T-helper 2 cell treated with Interferon-gamma antibody and Interleukin-4, amounts not matched to agents 100 ng/mL and 5 ng/mL, for 36 hours (primary cell): ENCODE results near the gene CDH4. TPM values are rescaled to one million over a fixed set of nuclear protein-coding genes. Genes with fewer than 3 reads are reported as not detected.
"Not testable (repeated sequence)": the region's sequence is repeated elsewhere in the genome, so short reads cannot be mapped to it uniquely, and the experiment has no call there.

ENCODE experiments used
- intact Hi-C: fragments of 100-400 bp; cut with micrococcal nuclease; formaldehyde crosslinking; loops from one replicate; pipeline ENCODE4 v1.15.1; 2023
- total RNA-seq: library from RNA; stranded (reverse); gene quantifications from 2 replicates; pipeline ENCODE4 v1.2.3, GENCODE V29; 2022

CDH4 gene
- total RNA-seq, 1 donor from 2014 or later = not detected

DNA sequence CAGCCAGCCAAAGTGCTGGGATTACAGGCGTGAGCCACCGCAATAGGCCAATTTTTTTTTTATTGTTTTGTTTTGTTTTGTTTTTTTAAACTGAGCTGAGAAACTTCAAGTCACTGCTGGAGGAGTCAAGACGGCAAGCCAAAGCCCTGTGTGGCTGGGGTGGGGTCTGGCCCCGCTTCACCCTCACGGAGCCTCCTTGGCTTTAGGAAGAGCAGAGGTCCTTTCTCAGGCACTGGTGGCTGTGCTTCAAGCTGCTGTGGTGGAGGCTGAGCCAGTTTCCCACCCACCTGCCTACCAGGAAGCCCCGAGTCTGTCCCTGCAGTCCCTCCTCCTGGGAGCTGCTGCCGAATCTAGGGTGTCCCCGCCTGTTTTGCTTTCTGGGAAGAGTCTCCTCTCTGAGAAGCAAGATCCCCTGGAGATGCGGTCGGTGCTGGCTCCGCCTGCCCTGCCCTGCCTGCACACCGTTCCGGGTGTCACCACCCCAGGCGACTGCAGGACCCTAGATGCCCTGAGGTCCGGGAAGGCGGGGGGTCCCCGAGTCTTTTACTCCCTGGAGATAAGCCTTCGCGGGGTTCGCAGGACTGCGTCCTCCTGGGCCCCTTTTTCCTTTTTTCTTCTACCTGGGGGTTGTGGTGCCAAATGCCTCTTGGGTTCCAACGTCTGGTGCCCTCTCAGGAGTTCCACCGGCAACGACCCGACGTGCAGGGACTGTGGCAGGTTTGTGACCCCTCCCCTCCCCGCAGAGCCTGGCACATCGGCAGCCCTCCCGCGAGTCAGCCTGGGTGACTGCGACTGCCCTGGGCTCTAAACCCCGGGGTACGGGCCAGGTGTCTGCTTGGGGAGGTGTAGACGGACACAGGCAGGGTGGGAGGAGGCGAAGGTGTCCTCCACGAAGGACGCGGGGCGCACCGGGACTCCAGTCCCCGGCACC lies 712.9 kb downstream of the CDH4 start:
- intact Hi-C loops = no loop called here

DNA sequence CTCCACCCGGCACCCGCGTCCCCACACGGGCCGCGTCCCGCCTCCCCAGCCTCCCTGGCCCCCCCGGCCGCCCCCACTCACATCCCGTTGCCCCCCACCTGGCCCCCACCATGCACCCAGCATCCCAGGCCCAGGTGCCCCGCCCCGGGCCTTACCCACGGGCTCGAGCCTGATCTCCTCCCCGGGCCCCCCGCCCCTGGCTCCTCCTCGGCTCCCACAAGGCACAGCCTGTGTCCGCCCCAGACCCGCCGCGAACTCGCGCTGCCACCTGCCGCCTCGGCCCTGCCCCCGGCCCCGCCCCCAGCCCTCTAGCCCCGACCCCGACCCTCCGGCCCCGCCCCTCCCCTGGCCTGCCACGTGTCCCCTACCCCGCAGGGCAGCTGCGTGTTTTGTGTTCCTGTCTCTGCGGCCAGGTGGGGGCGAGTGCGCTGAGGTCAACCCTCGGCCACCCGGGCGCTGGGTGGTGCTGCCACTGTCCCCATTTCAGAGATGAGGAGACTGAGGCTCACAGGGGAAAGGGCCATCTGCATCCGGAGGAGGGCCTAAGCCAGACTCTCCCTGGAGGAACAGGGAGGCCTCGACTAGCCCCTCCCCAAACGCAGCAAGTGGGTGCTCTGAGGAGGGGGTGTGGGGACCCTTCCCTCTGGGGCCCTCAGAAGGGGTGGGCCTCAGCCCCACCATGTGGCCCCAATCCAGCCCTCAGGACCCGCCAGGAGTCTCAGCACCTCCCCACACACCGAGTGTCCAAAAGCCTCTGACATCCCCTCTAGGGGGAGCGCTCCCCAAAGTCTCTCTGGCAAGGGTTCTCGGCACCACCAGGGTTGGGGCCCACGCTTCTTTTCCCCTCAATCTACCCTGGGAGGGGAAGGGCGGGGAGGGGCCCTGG lies 713.8 kb downstream of the CDH4 start:
- intact Hi-C loops = no loop called here

DNA sequence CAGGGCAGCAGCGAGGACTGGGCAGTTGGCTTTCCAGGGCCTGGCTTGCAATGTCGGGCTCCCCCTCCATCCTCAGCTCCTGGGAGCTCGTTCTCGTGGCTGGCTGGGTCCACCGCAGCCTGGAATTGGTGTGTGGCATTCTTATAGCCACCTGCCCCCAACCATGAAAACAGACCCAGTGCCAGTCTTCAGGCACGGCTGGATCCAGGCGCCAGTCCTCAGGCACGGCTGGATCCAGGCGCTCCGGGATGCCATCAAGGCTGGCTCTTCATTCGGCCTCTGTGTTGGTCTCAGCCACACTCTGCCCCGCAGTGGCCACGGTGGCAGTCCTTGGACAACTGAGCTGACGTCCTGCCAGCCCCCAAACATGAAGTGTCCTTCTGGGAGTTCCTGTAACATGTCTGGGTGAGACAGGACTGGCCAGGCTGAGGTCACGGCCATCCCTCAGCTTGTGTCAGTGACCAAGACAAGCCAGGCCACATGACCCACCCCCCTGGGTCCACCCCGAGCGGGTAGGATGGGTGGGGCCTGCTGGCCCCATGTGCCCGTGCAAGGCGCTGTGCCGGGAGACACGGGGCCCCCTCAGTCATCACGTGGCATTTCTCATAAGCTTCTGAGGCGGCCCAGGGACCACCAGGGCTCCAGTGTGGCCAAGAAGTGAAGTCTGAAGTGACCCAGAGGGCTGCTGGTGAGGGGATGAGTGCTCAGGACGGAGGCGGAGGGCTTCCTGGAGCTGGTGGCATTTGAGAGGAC lies 714.6 kb downstream of the CDH4 start:
- intact Hi-C loops = no loop called here

DNA sequence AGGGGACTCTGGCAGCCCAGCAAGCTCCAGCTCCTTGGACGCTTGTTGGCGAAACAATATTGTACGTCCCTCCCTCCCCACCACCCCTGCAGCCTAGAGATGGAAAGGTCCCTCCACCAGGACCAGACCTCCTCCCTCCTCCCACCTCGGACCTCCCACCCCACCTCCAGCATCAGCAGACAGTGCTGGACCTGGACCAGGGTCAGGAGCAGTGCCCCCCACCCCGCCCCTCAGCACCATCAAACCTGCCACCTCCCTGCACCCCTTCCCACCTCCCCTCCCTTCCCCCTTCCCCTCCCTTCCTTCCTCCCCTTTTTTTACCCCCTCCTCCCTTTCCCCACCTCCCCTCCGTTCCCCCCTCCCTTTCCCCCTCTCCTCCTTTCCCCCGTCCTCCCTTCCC lies 715.2 kb downstream of the CDH4 start:
- intact Hi-C loops = no loop called here

DNA sequence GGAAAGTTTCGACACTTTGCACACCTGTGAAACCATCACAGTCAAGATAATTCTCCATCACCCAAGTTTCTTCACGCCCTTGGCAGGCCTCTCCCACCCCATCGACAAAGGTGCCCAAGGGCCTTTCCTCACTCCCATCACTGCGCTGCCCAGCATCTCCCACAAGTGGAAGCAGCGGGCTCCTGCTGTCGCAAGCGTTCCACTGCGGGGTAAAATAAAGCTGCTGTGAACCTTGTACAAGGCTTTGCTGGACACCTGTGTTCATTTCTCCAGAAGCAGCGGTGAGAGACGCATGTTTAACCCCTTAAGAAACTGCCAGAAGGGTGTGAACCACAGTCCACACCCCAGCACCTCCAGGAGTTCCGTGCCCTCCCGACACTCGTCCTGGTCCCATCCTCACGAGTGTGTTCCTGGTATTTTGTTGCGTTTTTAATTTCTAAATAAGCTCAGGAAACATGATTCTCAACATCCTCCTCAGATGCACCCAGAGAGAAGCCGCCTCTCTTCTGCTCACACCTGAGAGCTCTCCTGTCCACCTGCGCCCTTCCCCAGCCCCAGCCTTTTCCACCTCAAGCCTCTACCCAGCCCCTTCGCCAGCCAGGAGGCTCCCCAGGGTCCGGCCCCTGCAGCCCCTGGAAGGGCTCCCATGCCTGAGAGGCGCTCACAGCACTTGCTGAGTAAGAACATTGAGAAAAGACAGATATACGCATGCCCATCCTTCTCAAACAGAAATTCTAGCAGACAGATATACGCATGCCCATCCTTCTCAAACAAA lies 716.2 kb downstream of the CDH4 start:
- intact Hi-C loops = no loop called here

DNA sequence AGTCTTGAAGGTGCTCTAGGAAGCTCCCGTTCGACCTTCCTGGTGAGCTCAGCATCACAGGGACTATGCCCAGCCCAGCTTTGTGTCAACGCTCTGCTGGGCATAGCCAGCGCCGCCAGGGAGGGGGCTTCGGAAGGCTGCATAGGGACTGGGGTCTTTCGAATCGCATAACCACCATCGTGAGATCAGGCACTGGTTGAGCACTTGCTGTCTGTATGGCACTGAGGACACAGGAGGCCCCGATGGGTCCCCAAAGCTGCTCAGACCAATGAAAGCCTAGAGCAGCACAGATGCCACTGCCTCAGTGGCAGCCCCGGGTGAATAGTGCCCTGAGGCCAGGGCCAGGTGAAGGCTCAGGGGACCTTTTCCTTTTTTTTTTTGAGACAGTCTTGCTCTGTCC lies 716.9 kb downstream of the CDH4 start:
- intact Hi-C loops = no loop called here

DNA sequence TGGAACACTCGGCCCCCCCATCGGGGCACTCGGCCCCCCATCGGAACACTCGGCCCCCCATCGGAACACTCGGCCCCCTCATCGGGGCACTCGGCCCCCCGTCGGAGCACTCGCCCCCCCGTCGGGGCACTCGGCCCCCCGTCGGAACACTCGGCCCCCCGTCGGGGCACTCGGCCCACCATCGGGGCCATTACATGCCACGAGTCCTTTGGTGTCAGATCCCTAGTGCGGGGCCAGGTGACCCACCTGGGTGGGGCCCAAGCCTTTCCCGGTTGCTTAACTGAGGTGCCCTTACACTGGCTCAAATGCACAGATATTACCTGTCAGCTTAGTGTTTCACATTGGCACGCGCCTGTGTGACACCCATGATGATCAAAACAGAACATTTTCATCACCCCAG lies 717.7 kb downstream of the CDH4 start:
- intact Hi-C loops = no loop called here

DNA sequence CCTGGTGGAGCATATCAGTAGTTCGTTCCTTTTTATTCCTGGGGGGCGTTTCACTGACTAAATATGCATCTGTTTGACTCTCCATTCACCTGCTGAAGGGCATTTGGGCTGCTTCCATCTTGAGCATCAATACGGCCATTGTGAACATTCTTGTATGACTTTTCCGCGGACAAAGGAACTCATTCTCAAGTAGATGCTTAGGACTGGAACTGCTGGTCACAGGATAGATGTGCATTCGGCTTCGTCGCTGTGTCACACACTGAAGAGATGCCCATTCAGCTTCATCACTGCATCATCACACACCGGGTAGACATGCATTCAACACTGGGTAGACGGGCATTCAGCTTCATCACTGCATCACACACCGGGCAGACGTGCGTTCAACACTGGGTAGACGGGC lies 718.3 kb downstream of the CDH4 start:
- intact Hi-C loops = no loop called here

DNA sequence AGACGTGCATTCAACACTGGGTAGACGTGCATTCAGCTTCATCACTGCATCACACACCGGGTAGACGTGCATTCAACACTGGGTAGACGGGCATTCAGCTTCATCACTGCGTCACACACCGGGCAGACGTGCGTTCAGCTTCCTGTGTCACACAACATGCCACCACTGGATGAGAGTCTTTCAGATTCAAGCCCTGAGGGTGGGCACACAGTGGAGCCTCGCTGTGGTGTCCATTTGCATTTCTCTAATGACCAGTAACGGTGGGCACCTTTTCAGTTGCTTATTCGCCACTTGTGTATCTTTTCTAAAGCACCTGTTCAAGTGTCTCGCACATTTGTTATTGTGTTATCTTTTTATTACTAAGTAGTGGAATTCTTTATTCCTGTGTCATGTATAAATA lies 719.5 kb downstream of the CDH4 start:
- intact Hi-C loops = not testable (repeated sequence)

DNA sequence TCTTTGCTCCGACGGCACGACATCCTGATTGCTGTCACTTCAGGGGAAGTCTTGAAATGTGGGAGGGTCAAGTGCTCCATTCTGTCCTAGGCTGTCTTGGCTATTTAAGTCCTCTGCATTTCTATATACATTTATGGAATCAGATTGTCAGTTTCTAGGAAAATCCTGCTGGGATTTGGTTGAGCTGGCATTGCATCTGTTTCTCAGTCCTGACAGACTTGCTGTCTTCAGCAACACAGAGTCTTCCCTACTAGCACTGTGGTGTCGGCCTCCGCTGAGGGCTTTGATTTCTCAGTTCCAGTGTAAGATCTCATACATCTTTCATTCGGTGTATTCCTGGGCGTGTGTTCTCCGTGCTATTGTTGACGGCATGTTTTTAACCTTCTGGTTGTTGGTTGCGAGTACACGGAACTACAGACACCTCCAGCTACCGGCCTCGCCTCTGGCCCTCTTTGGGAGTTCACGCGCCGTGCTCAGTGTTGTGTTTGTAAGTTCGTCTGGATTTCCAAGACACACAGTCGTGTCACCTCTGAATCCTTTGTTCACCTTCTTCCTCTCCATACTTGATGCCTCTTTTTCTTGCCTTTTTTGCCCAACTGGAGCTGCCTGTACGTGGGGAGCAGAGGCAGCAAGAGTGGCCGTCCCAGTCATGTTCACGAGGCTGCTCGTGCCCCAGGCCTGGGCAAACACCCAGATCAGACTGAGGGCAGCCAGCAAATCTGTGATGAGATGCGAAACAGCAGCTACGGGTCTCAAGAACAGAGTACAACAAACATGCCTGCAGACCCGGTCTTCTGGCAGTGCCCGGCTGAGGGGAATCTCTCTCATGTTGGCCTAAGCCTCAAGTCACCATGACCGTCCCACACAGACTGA lies 720.8 kb downstream of the CDH4 start:
- intact Hi-C loops = no loop called here

DNA sequence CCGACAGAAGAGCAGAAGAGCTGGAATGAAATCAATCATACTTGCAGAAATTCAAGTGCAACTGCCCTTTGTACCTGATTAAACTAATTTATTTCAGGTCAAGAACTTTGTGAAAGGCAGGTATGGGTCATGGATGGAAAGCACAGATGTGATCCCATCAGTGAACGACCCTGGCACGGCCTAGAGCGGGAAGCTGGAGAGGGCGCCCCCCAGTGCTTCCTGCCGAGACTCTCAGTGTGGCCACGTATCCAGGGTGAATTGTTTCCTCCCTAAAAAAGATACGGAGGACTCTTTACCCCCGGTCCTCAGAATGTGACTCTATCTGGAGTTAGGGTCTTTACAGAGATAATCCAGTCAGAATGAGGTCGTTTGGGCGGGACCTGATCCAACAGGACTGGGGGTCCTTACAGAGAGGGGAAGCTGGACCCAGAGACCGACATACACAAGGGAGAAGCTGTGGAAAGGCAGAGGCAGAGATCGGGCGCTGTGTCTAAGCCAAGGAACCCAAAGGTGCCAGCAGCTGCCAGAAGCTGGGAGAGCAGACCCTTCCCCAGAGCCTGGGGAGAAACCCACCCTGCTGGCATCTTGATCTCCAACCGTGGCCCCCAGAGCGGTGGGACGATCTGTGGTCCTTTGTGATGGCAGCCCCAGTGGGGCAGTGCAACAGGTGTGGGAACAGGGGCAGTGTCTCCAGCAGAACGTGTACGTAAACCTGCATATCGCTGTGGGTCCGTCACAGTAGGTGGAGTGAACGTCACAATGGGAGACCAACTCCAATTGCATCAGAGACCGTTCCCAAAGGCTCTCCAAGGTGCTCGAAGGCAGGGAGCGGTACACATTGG lies 721.7 kb downstream of the CDH4 start:
- intact Hi-C loops = no loop called here

DNA sequence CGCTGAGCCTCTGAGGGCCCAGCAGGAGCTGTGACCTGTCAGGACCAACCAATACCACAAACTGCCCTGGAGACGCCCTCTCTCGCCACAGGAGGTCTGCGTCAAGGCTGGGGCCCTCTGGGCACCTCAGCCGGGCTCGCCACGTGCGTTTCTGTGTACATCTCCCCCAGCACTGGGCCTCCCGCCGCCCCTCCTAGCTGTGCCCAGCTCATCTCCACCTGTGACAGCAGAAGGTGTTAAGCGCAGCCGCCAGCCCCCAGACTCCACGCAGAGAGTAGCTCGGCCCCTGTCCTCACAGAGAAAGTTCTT lies 722.2 kb downstream of the CDH4 start:
- intact Hi-C loops = no loop called here

DNA sequence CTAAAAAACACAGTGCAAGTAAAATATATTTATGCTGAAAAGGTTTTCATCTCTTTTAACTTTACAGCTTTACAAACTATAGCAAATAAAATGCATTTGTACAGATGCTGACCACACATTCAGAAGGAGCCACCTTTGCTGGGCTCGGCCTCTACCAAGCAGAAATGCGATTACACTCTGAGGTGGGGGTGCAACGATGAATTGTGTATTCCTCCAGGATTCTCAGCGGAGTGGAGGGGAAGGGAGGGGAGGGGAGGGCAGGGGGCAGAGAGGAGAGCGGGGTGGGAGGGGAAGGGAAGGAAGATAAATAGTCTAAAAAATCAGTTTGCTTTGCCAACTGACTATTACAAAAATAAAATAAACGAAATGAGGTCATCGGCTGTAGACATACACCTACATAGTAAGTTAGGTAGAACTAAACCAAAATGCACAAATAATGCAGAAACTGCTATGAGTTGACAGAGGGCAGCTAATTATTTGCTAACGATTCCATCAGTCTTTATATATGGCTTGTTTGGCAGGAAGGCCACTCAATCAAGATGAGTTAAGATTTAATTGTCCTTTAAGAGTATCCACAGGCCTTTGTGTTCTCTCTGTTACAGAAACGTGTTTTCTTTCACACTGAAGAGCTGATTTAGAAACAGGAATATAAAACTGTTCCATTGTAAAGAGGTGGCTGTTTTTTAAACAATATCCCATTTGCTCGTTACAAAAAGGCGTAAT lies 723.5 kb downstream of the CDH4 start:
- intact Hi-C loops = no loop called here

DNA sequence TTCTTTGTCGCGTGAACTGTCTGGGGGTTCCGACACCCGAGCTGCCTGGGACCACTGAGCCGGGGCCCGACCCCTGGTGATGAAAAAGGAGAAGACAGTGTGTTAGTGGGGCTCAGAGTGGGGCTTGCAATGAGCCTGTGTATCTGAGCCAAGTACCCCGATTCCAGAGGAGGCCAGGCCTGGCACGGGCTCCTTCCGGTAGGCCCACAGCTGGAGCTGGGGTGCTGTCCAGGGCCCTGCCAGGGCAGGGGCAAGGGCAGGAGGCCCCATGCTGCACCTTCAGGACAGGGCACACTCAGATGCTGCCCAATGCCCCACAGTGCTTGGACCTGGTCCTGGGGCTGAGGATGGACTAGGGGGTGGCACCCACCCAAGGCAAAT lies 724.2 kb downstream of the CDH4 start:
- intact Hi-C loops = no loop called here

DNA sequence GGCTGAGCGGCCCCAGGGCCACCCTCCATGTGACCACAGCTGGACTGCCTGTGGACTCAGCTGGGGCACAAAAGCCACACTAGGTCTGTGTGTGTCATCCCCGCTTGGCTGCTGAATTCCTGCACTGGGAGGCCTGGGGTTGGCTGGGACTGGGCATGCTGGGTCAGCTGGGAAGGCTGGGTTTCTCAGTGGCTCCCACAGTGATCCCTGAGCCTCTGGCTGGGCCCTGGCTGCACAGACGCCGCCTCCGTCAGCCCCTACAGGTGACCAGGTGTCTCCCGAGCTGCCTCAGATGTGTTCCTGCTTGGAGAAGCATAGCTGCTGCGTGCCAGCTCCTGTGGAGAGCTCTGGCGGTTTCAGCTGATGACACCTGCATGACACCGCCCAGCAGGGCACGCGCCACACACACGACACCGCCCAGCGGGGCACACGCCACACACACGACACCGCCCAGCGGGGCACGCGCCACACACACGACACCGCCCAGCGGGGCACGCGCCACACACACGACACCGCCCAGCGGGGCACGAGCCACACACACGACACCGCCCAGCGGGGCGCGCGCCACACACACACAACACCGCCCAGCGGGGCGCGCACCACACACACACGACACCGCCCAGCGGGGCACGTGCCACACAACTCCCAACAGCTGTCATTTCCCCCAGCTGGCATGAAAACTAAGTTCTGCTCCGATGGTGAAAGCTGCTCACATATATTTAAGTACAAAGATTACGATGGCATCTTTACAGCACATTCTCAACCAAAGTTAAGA lies 724.8 kb downstream of the CDH4 start:
- intact Hi-C loops = no loop called here

DNA sequence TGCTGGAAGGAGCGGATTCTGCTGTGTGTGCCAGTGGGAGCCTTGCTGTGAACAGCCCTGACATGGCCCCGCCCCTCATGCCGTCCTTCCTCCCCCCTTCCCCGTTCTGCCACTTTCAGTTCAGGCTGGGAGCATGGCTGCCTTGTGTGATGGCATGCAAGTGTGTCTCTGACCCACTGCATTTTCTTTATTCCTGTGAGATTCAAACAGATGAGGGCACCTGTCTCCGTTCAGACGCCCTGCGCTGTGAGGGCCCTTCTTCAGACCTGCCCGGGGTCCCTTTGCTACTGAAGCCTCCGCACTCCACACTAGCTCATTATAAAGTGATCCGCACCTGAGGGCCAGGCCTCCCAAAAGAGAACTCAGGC lies 725.3 kb downstream of the CDH4 start:
- intact Hi-C loops = no loop called here

DNA sequence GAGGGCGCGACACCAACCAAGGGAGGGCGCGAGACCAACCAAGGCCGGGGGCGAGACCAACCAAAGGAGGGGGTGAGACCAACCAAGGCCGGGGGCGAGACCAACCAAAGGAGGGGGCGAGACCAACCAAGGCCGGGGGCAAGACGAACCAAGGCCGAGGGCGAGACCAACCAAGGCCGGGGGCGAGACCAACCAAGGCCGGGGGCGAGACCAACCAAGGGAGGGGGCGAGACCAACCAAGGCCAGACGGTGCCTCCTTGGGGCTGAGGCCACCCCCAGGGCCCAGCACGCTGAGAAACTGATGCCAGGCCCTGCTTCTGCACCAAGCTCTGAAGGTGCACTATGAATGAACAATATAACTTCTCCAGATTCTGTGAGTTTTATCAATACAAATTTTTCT lies 726.4 kb downstream of the CDH4 start:
- intact Hi-C loops = no loop called here

DNA sequence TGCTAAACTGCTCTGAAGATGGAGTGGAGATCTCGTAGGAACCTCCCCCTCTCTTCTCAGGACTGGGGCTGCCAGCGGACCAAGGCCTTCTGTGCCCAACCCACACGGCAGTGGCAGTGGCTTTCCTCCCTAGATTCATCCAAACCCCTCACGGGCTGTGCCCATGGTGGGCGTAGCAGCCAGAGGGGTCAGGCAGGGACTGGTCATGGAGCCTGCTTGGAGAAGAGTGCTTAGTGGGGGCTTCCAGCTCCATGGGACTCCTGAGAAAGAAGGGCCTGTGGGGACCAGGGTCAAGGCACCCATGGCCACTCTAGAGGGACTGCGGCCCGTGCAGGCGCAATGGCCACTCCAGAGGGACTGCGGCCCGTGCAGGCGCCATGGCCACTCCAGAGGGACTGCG lies 727.0 kb downstream of the CDH4 start:
- intact Hi-C loops = no loop called here
